GM18873 (cell line): ENCODE results near the gene SLC24A4.

Experiments
- ATAC-seq: cut with Tn5 transposase; IDR thresholded peaks from one replicate; pipeline ENCODE4 v1.9.1; 2021; ENCODE audit warnings: mild to moderate bottlenecking, moderate library complexity, moderate number of reproducible peaks; ENCODE audit not compliant: unreplicated experiment, low FRiP score

SLC24A4 gene

GRCh38 chr14:92430686-92431085 is 107.7 kb downstream of the SLC24A4 start:
- no peak for ATAC-seq

GRCh38 chr14:92431199-92431725 is 108.3 kb downstream of the SLC24A4 start:
- ATAC-seq, result no peak

- no peak for ATAC-seq
These were observed 110.4 kb downstream of the SLC24A4 start for GRCh38 chr14:92433407-92433806.

- no peak for ATAC-seq
These were observed 112.2 kb downstream of the SLC24A4 start for GRCh38 chr14:92435154-92435553.

- no peak for ATAC-seq
These were observed 113.3 kb downstream of the SLC24A4 start for GRCh38 chr14:92436115-92436776.

- ATAC-seq, result no peak
These were observed 114.3 kb downstream of the SLC24A4 start for GRCh38 chr14:92437309-92437708.

- no peak for ATAC-seq
These were observed 114.8 kb downstream of the SLC24A4 start for GRCh38 chr14:92437729-92438285.

GRCh38 chr14:92439537-92440344 is 116.8 kb downstream of the SLC24A4 start:
- no peak for ATAC-seq

- no peak for ATAC-seq
These were observed 117.5 kb downstream of the SLC24A4 start for GRCh38 chr14:92440345-92441003.

GRCh38 chr14:92441751-92442504 is 119.0 kb downstream of the SLC24A4 start:
- ATAC-seq, result no peak

- ATAC-seq, result no peak
These were observed 120.2 kb downstream of the SLC24A4 start for GRCh38 chr14:92443167-92443566.

- no peak for ATAC-seq
These were observed 120.8 kb downstream of the SLC24A4 start for GRCh38 chr14:92443741-92444140.

GRCh38 chr14:92446771-92447170 is 123.8 kb downstream of the SLC24A4 start:
- ATAC-seq, result no peak

- ATAC-seq, result no peak
These were observed 124.6 kb downstream of the SLC24A4 start for GRCh38 chr14:92447416-92448197.

GRCh38 chr14:92448786-92449185 is 125.8 kb downstream of the SLC24A4 start:
- no peak for ATAC-seq

GRCh38 chr14:92449404-92450181 is 126.6 kb downstream of the SLC24A4 start:
- no peak for ATAC-seq

GRCh38 chr14:92450351-92451070 is 127.5 kb downstream of the SLC24A4 start:
- ATAC-seq, result no peak

- no peak for ATAC-seq
These were observed 128.3 kb downstream of the SLC24A4 start for GRCh38 chr14:92451245-92451644.
